Measurements from ENCODE around the gene SPEF2.

SPEF2 gene

GRCh38 chr5:35741971-35742370, 124.3 kb downstream of the SPEF2 start:
- CTCF ChIA-PET: no interaction called here
- POLR2A ChIA-PET: no interaction called here

GRCh38 chr5:35743644-35744043, 126.0 kb downstream of the SPEF2 start:
- ChIA-PET CTCF (no interaction called here), POLR2A (no interaction called here)
- TF ChIP-seq, protein P1, sequence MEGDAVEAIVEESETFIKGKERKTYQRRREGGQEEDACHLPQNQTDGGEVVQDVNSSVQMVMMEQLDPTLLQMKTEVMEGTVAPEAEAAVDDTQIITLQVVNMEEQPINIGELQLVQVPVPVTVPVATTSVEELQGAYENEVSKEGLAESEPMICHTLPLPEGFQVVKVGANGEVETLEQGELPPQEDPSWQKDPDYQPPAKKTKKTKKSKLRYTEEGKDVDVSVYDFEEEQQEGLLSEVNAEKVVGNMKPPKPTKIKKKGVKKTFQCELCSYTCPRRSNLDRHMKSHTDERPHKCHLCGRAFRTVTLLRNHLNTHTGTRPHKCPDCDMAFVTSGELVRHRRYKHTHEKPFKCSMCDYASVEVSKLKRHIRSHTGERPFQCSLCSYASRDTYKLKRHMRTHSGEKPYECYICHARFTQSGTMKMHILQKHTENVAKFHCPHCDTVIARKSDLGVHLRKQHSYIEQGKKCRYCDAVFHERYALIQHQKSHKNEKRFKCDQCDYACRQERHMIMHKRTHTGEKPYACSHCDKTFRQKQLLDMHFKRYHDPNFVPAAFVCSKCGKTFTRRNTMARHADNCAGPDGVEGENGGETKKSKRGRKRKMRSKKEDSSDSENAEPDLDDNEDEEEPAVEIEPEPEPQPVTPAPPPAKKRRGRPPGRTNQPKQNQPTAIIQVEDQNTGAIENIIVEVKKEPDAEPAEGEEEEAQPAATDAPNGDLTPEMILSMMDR (IDR thresholded peaks at IDR 0.05; ENCODE audit: control extremely low read depth, extremely low read depth, low read depth, missing control alignments): no peak
- DNase-seq (ENCODE audit: extremely low spot score): no peak

More at GRCh38 chr5:35741971-35742370, 124.3 kb downstream of the SPEF2 start:
- TF ChIP-seq, protein P1 (IDR thresholded peaks at IDR 0.05; ENCODE audit: control extremely low read depth, extremely low read depth, low read depth, missing control alignments): no peak
- no peak for DNase-seq (ENCODE audit: extremely low spot score)

DNA sequence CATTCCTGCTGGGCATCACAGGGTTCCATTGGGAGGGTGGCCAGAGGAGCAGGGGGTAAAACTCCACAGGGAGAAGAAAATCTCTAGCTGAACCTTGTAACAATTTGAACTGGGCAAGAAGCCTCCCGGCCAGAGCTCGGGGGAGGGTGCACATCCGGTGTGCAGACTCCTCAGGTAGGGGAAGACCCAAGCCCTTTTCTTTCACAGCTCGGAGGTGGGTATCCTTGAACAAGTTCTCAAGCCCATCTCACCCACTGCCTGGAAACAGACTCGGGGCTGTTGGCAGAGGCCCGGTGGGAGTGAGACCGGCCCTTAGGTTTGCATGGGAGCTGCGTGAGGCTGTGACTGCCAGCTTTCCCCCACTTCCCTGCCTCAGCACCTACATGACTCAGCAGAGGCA, 127.5 kb downstream of the SPEF2 start:
- ChIA-PET CTCF (interaction anchor here (1.0 to 2.5 kb wide), 4 partner anchors 9 to 181 kb away, joined by 3 to 10 read pairs (median 3); no protein-coding TSS in a partner anchor), POLR2A (no interaction called here)
- no peak for DNase-seq (ENCODE audit: extremely low spot score)
- TF ChIP-seq, protein P1 (IDR thresholded peaks at IDR 0.05; ENCODE audit: control extremely low read depth, extremely low read depth, low read depth, missing control alignments): no peak

DNA sequence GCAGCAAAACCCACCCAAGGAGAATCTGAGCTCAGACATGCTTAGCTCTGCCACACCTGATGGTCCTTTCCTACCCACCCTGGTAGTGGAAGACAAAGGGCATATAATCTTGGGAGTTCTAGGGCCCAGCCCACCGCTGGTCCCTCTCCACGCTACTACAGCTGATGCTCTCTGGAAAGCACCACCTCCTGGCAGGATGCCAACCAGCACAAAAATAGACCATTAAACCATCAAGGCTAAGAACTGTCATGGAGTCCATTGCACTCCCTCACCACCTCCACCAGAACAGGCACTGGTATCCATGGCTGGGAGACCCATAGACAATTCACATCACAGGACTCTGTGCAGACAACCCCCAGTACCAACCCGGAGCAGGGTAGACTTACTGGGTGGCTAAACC, 128.0 kb downstream of the SPEF2 start:
- ChIA-PET POLR2A (no interaction called here), CTCF (interaction anchor here (1.0 to 2.5 kb wide), 4 partner anchors 8 to 180 kb away, joined by 3 to 10 read pairs (median 3); no protein-coding TSS in a partner anchor)
- no peak for DNase-seq (ENCODE audit: extremely low spot score)
- TF ChIP-seq, protein P1 (IDR thresholded peaks at IDR 0.05; ENCODE audit: control extremely low read depth, extremely low read depth, low read depth, missing control alignments): no peak

DNA sequence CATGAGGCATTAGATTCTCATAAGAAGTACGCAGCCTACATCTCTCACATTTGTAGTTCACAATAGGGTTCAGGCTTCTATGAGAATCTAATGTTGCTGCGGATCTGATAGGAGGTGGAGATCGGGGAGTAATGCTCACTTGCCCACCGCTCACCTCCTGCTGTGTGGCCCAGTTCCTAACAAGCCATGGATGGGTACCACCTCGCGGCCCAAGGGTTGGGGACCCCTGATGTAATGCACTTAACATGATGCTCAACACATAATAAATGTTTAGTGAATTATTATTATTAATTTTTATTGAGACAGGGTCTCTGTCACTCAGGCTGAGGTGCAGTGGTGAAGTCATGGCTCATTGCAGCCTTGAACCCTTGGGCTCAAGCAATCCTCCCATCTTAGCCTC, 134.3 kb downstream of the SPEF2 start:
- no peak for DNase-seq (ENCODE audit: extremely low spot score)
- POLR2A ChIA-PET: no interaction called here
- TF ChIP-seq, protein P1 (IDR thresholded peaks at IDR 0.05; ENCODE audit: control extremely low read depth, extremely low read depth, low read depth, missing control alignments): no peak
- CTCF ChIA-PET: interaction anchor here (1.5 kb wide), 1 partner anchor 25 kb away, joined by 4 read pairs; no protein-coding TSS in a partner anchor

GRCh38 chr5:35753500-35753899, 135.8 kb downstream of the SPEF2 start:
- TF ChIP-seq, protein P1 (IDR thresholded peaks at IDR 0.05; ENCODE audit: control extremely low read depth, extremely low read depth, low read depth, missing control alignments): no peak
- DNase-seq (ENCODE audit: extremely low spot score): no peak
- CTCF ChIA-PET: interaction anchor here (1.1 to 1.5 kb wide), 5 partner anchors 8 to 173 kb away, joined by 3 to 7 read pairs (median 4); no protein-coding TSS in a partner anchor
- POLR2A ChIA-PET: no interaction called here
